Measurements from ENCODE around the gene SLC22A16.
"Not testable (repeated sequence)": the region's sequence is repeated elsewhere in the genome, so short reads cannot be mapped to it uniquely, and the experiment has no call there.

Gene SLC22A16

GRCh38 chr6:110488606-110489190 lies 12.3 kb upstream of the SLC22A16 start:
- no peak for DNase-seq

GRCh38 chr6:110487968-110488381 lies 11.6 kb upstream of the SLC22A16 start:
- not testable (repeated sequence) for DNase-seq

- no peak for DNase-seq
Measured at GRCh38 chr6:110486756-110487155, 10.3 kb upstream of the SLC22A16 start.

- DNase-seq: peak; percentile 36
Measured at GRCh38 chr6:110485491-110485890, 9.1 kb upstream of the SLC22A16 start.

- peak; percentile 93 for DNase-seq
Measured at GRCh38 chr6:110484321-110484720, 7.9 kb upstream of the SLC22A16 start.

GRCh38 chr6:110482774-110483400 lies 6.5 kb upstream of the SLC22A16 start:
- DNase-seq: no peak

GRCh38 chr6:110481081-110481480 lies 4.7 kb upstream of the SLC22A16 start:
- no peak for DNase-seq

- DNase-seq: peak; percentile 92
Measured at GRCh38 chr6:110475066-110475653, 1.3 kb downstream of the SLC22A16 start.

- DNase-seq: no peak
Measured at GRCh38 chr6:110474500-110474899, 1.9 kb downstream of the SLC22A16 start.

- no peak for DNase-seq
Measured at GRCh38 chr6:110472739-110473138, 3.7 kb downstream of the SLC22A16 start.

GRCh38 chr6:110471726-110472365 lies 4.6 kb downstream of the SLC22A16 start:
- no peak for DNase-seq

- no peak for DNase-seq
Measured at GRCh38 chr6:110468731-110469130, 7.7 kb downstream of the SLC22A16 start.

- no peak for DNase-seq
Measured at GRCh38 chr6:110467566-110468140, 8.8 kb downstream of the SLC22A16 start.

GRCh38 chr6:110462884-110463481 lies 13.4 kb downstream of the SLC22A16 start:
- DNase-seq: no peak

- no peak for DNase-seq
Measured at GRCh38 chr6:110461376-110461775, 15.0 kb downstream of the SLC22A16 start.

GRCh38 chr6:110459137-110459536 lies 17.3 kb downstream of the SLC22A16 start:
- no peak for DNase-seq

- no peak for DNase-seq
Measured at GRCh38 chr6:110458476-110458875, 17.9 kb downstream of the SLC22A16 start.

- peak; percentile 53 for DNase-seq
Measured at GRCh38 chr6:110457567-110458175, 18.7 kb downstream of the SLC22A16 start.

- no peak for DNase-seq
Measured at GRCh38 chr6:110456694-110457093, 19.7 kb downstream of the SLC22A16 start.

GRCh38 chr6:110449541-110449895 lies 26.9 kb downstream of the SLC22A16 start:
- DNase-seq: no peak

GRCh38 chr6:110448846-110449540 lies 27.4 kb downstream of the SLC22A16 start:
- DNase-seq: peak; percentile 27

GRCh38 chr6:110447761-110448160 lies 28.7 kb downstream of the SLC22A16 start:
- no peak for DNase-seq

Data from inflammatory macrophage treated with lipopolysaccharide for 4 hours (primary cell).